Transverse colon (tissue), 4 donors: Measurements from ENCODE around the gene MCM3AP. TPM values are rescaled to one million over a fixed set of nuclear protein-coding genes. Genes with fewer than 3 reads are reported as not detected.

Source experiments
- DNase-seq: peaks from one replicate; pipeline ENCODE4 v3.0.0-alpha.2; 2019
- H3K27ac ChIP-seq, 4 donors: fragments of 200-600 bp; sonication (generic); 2 replicates each; pipeline ENCODE4 v1.5.1; 2016 to 2018; ENCODE audit warnings: inconsistent platforms in 4 of 4
- H3K27me3 ChIP-seq: fragments of 200-600 bp; sonication (generic); 2 replicates; pipeline ENCODE4 v1.5.1; 2017; ENCODE audit warnings: inconsistent platforms
- H3K36me3 ChIP-seq, 4 donors: fragments of 200-600 bp; sonication (generic); 2 replicates each; pipeline ENCODE4 v1.5.1; 2017 to 2019; ENCODE audit warnings: inconsistent platforms in 4 of 4
- H3K4me1 ChIP-seq, 4 donors: fragments of 200-600 bp; sonication (generic); 2 replicates each; pipeline ENCODE4 v1.5.1; 2017 to 2020; ENCODE audit warnings: inconsistent platforms in 4 of 4
- H3K4me3 ChIP-seq, 4 donors: fragments of 200-600 bp; sonication (generic); 1 replicate in 1 of 4; 2 replicates in 3 of 4; pipeline versions ENCODE4 v1.5.1 to v1.6.1; 2017 to 2019; ENCODE audit warnings: inconsistent platforms in 4 of 4
- H3K9me3 ChIP-seq, 2 donors: fragments of 200-600 bp; sonication (generic); 2 replicates each; pipeline ENCODE4 v1.5.1; 2017 to 2019; ENCODE audit warnings: inconsistent platforms in 2 of 2
- CTCF ChIP-seq, 5 experiments: fragments of 200-600 bp in 3 of 5; fragments of 450-650 bp in 2 of 5; sonication (generic) in 3 of 5; IDR thresholded peaks; 1 replicate in 2 of 5; 2 replicates in 3 of 5; pipeline ENCODE4 v1.5.1; 2016 to 2017; ENCODE audit warnings: antibody characterized with exemption in 5 of 5, inconsistent platforms in 3 of 5, mild to moderate bottlenecking in 2 of 5, moderate library complexity in 1 of 5
- EP300 ChIP-seq: sonication (generic); formaldehyde crosslinking; IDR thresholded peaks from one replicate; pipeline ENCODE4 v1.6.1; 2017; ENCODE audit warnings: antibody characterized with exemption, low read depth
- POLR2A ChIP-seq: fragments of 450-650 bp; IDR thresholded peaks from one replicate; pipeline ENCODE4 v1.6.1; 2016; ENCODE audit warnings: antibody characterized with exemption, mild to moderate bottlenecking, moderate library complexity
- POLR2AphosphoS5 ChIP-seq, 3 donors: sonication (generic); formaldehyde crosslinking; IDR thresholded peaks; one replicate each; pipeline ENCODE4 v1.6.1; 2016; ENCODE audit warnings: antibody characterized with exemption in 3 of 3
- WGBS, 2 donors: methylation state at CpG; one replicate each; pipeline ENCODE4 v1.1.5; 2018; ENCODE audit warnings: low coverage in 1 of 2; 5-methylcytosine and 5-hydroxymethylcytosine counted together
- in situ Hi-C, 4 donors: fragments of 200-750 bp; cut with MboI; loops; one replicate each; pipeline versions ENCODE4 v1.15.0 to v1.15.1; 2017; ENCODE audit warnings: low sequenced_read_pairs in 3 of 4, low pct_ligation_motif_present in 1 of 4, low pct_unique_long_range_greater_than_20kb in 1 of 4
- intact Hi-C: fragments of 100-400 bp; cut with DNase I; formaldehyde crosslinking; loops from one replicate; pipeline ENCODE4 v1.15.1; 2023; ENCODE audit warnings: low total_unique reads
- total RNA-seq, 4 donors: library from RNA; depleted of rRNA; stranded (reverse); fragments of >200 nt; gene quantifications; one replicate each; pipeline ENCODE4 v1.1.0, GENCODE V29; 2016

MCM3AP gene
- total RNA-seq, 4 donors from 2014 or later: 87.4 to 348 (median 108) TPM

- in situ Hi-C loops (no loop called here), intact Hi-C loops (no loop called here)
- DNase-seq: no peak
These were observed 71.7 kb downstream of the MCM3AP start for GRCh38 chr21:46213620-46214286.

GRCh38 chr21:46212721-46213484 lies 72.5 kb downstream of the MCM3AP start:
- TF ChIP-seq POLR2AphosphoS5 (IDR thresholded peaks at IDR 0.05): no peak
- TF ChIP-seq POLR2A: no peak
- no peak for TF ChIP-seq CTCF (IDR thresholded peaks at IDR 0.05)
- no peak for TF ChIP-seq EP300
- H3K36me3 ChIP-seq: peaks cover 0 to 16% (median 2%) of the 10 kb centered on the region in 4 donors
- WGBS, 2 donors: 93% methylated on average over 17 of the region's 18 CpGs; no CpG with 5 or more reads in 1 of the 2 donors
- H3K9me3 ChIP-seq: no peaks in the 10 kb centered on the region
- no peaks in the 10 kb centered on the region for H3K27me3 ChIP-seq
- intact Hi-C loops (no loop called here), in situ Hi-C loops (no loop called here)
- H3K4me3 ChIP-seq: no peak overlapping the region
- no peak for DNase-seq
- no peak overlapping the region for H3K27ac ChIP-seq
- no peaks in the 10 kb centered on the region for H3K4me1 ChIP-seq

More at GRCh38 chr21:46213620-46214286, 71.7 kb downstream of the MCM3AP start:
- WGBS, 2 donors: 85 to 100% methylated on average over 1 to 15 of the region's 15 CpGs
- Histone ChIP-seq H3K27me3 (no peaks in the 10 kb centered on the region), H3K36me3 (peaks cover 0 to 9% (median 2%) of the 10 kb centered on the region in 4 donors), H3K27ac (no peak overlapping the region), H3K9me3 (no peaks in the 10 kb centered on the region), H3K4me1 (no peaks in the 10 kb centered on the region), H3K4me3 (no peak overlapping the region)
- no peak for TF ChIP-seq EP300
- no peak for TF ChIP-seq CTCF (IDR thresholded peaks at IDR 0.05)
- TF ChIP-seq POLR2A: no peak
- TF ChIP-seq POLR2AphosphoS5 (IDR thresholded peaks at IDR 0.05): no peak

- Histone ChIP-seq H3K36me3 (peaks cover 0 to 16% (median 3%) of the 10 kb centered on the region in 4 donors), H3K4me1 (no peaks in the 10 kb centered on the region), H3K9me3 (no peaks in the 10 kb centered on the region), H3K4me3 (no peak overlapping the region), H3K27ac (no peak overlapping the region), H3K27me3 (no peaks in the 10 kb centered on the region)
- intact Hi-C loops: no loop called here
- DNase-seq: no peak
- TF ChIP-seq CTCF (IDR thresholded peaks at IDR 0.05) (no peak), POLR2A (no peak), EP300 (no peak), POLR2AphosphoS5 (IDR thresholded peaks at IDR 0.05) (no peak)
- in situ Hi-C loops: no loop called here
- 72 to 90% methylated on average over 5 to 20 of the region's 23 CpGs for WGBS, 2 donors
These were observed 73.4 kb downstream of the MCM3AP start for GRCh38 chr21:46211786-46212720.

GRCh38 chr21:46211376-46211775 lies 74.0 kb downstream of the MCM3AP start:
- Histone ChIP-seq H3K4me1 (no peaks in the 10 kb centered on the region), H3K36me3 (peaks cover 0 to 19% (median 4%) of the 10 kb centered on the region in 4 donors), H3K9me3 (no peaks in the 10 kb centered on the region), H3K27me3 (no peaks in the 10 kb centered on the region), H3K27ac (no peak overlapping the region), H3K4me3 (no peak overlapping the region)
- intact Hi-C loops (no loop called here), in situ Hi-C loops (no loop called here)
- DNase-seq: no peak
- TF ChIP-seq CTCF (IDR thresholded peaks at IDR 0.05): no peak
- no peak for TF ChIP-seq POLR2AphosphoS5 (IDR thresholded peaks at IDR 0.05)
- TF ChIP-seq POLR2A: no peak
- TF ChIP-seq EP300: no peak
- 92% methylated on average over 7 of the region's 7 CpGs; no CpG with 5 or more reads in 1 of the 2 donors for whole genome bisulfite sequencing, 2 donors
